GM03348 (cell line): ENCODE data around the gene CERS4.
"Not testable (repeated sequence)": the region's sequence is repeated elsewhere in the genome, so short reads cannot be mapped to it uniquely, and the experiment has no call there.

ENCODE experiments used
- DNase-seq: peaks from one replicate; pipeline ENCODE4 v3.0.0; 2012; ENCODE audit warnings: low spot score

CERS4 gene, protein sequence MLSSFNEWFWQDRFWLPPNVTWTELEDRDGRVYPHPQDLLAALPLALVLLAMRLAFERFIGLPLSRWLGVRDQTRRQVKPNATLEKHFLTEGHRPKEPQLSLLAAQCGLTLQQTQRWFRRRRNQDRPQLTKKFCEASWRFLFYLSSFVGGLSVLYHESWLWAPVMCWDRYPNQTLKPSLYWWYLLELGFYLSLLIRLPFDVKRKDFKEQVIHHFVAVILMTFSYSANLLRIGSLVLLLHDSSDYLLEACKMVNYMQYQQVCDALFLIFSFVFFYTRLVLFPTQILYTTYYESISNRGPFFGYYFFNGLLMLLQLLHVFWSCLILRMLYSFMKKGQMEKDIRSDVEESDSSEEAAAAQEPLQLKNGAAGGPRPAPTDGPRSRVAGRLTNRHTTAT

DNA sequence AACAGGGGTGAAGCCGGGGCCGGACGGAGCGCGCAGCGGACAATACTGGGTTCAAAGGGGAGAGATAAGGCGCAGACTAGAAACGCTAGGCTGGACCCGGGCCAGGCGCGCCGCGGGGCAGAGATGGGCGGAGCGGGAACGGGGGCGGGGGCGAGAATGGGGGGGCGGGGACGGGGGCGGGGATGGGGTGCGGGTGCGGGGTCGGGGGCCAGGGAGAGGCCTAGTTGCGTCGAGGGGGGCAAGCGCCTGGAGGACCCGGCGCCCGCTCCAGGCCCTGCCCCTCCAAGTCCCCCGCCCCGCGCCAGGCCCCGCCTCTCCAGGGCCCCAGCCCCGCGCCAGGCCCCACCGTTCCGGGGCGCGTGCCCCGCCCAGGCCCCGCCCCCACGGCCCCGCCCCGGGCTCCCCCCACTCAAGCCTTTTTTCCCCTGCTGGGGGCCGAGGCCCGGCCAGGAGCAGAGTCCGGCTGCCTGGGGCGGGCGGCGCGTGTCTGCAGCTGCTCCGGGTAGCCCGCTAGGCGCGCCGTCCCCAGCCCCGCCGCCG is at the start of gene CERS4:
CERS4 (plus strand) TSS at position 449 of the 540 bp plus-strand sequence. CDS start 41,707 bp downstream, outside the sequence.
- DNase-seq: peak; percentile 41

DNA sequence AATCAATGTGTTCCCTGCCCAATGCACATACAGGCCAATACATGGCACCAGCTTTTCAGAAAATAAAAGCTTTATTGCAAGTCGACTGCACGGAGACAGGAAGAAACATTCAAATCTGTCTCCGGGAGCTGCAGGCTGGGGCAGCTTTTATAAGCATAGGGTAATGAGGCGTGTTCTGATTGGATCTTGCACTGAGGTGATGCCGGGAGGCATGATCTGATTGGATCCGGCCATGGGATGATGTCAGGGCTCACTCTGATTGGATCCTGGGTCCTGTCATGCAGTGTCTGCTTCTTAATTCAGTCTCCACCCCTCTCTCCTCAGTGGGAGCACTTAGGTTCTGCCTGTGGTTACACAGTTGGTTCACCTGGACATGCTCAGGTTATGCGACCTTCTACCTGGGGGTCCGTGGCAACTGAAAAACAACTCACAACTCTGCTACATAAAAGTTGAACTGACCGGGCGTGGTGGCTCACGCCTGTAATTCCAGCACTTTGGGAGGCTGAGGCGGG is 48.0 kb upstream of the CERS4 start:
- no peak for DNase-seq

DNA sequence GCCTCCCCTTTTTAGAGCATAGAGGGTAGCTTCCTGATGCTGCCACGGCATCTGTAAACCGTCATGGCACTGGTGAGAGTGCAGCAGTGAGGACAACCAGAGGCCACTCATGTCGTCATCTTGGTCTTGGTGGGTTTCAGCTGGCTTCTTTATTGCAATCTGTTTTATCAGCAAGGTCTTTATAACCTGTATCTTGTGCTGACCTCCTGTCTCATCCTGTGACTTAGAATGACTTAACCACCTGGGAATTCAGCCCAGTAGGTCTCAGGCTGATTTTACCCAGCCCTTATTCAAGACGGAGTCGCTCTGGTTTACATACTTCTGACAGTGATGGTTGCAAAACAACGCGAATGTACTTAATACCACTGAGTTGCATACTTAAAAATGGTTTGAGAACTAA is 45.4 kb upstream of the CERS4 start:
- DNase-seq: no peak

DNA sequence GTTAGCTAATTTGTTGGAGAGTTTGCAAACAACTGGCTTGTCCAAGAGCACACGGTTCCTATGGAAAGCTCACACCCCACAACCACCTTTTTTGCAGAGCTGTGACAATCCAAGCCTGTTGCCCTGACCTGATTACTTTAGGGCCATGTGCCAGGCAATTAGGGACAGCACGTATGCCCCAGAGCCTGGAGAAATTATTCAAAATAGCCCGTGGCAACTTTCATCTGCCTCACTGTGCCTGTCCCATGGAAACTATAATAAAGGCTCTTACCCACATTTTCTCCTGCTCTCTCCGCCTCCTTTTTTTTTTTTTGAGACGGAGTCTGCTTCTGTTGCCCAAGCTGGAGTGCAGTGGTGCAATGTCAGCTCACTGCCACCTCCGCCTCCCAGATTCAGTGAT is 41.2 kb upstream of the CERS4 start:
- no peak for DNase-seq

DNA sequence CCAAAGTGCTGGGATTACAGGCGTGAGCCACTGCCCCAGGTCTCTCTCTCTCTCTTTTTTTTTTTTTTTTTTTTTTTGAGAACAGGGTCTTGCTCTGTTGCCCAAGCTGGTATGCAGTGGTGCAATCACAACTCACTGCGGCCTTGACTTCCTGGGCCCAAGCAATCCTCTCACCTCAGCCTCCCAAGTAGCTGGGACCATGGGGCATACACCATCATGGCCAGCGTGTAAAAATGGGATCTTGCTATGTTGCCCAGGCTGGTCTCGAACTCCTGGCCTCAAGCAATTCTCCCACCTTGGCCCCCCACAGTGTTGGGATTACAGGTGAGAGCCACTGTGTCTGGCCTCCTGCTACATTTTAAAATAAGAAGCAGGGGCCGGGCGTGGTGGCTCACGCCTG is 40.6 kb upstream of the CERS4 start:
- no peak for DNase-seq

DNA sequence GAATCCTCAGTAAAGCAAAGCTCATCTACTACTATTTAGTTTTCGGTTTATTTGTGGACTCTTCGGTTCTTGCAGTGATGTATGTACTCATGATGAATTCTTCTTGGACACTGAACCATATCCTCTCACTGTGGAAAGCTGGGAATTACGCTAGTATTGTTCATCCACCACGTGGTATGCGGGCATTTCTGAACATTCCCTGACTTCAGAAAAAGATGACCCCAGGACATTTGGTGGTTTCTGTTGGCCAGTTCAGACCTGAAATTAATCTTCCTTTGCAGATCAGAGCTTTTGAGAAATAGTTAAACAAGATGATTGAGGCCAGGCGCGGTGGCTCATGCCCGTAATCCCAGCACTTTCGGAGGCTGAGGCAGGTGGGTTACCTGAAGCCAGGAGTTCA is 34.5 kb upstream of the CERS4 start:
- DNase-seq: no peak

DNA sequence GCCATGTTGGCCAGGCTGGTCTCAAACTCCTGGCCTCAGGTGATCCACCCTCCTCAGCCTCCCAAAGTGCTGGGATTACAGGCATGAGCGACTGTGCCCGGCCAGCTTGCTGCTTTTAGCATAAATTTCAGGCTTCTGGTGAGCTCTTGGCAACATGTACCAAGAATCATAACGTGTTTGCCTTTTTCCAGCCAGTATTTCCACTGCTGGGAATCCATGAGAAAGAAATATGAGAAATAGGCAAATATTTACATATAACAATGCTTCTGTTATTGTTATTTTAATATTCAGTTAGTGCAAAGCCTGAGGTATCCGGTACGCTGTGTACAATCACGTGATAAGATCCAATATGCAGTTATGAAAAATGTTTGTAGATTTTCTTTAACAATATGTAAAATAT is 29.2 kb upstream of the CERS4 start:
- no peak for DNase-seq

DNA sequence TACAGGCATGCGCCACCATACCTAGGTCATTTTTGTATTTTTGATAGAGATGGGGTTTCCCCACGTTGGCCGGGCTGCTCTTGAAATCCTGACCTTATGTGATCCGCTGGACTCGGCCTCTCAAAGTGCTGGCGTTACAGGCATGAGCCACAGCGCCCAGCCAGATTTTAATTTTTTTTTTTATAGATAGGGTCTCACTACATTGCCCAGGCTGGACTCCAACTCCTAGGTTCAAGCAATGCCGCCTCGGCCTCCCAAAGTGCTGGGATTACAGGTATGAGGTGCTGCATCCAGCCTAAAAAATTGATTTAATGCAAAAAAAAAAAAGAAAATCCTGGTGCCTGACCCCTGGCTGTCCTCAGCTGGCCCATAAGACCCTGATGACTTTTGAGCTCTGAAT is 24.9 kb upstream of the CERS4 start:
- DNase-seq: no peak

DNA sequence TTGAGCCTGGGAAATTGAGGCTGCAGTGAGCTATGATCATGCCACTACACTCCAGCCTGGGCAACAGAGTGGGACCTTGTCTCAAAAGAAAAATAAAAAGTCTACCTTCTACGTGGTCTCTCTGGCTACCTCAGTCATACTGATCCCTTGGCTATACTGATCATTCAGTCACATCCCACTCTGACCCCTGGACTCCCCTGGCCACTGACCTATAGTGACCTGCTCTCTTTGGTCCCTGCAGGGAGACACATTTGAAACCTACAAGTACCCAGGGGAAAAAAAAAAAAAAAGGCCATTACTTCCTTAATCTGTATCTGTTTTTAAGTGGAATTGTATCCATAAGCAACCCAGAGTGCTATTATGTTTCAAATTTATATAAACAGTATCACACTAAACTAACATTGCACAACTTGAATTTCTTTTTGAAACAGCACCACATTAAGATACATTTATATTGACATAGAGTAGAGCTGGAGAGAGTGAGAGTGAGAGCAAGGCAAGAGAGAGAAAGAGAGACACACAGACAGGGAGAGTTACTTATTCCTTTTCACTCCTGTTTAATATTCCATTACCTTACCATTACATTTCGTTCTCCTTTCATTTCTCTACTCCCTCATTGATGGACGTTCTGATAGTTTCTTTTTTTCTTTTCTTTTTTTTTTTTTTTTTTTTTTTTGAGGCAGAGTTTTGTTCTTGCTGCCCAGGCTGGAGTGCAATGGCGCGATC is 23.7 kb upstream of the CERS4 start:
- no peak for DNase-seq

DNA sequence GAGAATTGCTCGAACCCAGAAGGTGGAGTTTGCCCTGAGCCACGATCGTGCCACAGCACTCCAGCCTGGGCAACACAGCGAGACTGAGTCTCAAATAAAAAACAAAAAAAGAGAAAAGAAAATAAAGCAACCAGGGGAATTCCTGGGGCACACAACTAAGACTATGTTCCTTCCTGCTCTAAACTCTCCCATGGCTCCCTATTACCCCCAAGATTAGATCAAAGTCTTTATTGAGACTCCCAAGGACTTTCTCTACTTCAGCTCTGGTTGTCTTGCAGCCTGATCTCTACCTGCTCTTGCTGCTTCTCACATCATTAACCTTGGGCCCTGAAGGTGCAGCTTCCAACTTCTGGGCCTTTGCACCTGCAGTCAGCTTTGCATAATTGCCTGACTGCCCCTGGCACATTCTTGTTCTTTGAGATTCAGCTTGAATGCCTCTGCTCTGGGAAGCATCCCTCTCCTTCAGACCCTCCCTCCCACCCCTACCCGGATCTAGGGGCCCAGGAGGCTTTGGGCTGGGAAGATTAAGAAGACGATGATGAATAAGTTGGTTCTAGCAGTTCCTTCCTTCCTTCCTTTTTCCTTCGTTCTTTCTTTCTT is 16.8 kb upstream of the CERS4 start:
- no peak for DNase-seq

DNA sequence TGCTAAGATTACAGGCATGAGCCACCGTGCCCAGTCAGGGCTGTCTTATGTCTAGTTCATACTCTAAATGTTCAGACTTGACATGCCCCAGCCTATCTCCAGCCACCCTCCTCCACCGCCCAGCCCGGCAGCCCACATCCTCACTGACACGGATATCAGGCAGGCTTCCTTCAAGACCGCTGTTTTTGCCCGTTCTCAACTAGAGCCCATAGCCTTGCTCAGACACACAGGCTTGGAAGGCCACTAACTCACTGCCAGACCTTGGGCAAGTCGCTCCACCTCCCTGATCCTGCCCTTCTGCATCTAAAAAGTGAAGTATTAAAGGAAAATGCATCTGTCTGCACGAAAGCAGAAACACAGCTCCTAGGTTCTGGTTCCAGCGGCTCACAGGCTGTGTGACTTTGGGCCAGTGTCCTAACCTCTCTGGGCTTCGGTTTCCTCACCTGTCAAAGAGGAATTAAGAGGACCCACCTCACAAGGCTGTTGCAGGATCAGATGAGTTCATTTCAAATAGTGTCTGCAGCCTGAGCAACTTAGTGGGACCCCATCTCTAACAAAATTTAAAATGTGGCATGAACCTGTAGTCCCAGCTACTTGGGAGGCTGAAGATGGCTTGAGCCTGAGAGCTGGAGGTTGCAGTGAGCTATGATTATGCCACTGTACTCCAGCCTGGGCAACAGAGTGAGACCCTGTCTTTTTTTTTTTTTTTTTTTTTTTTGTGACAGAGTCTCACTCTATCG is 14.5 kb upstream of the CERS4 start:
- DNase-seq: no peak

DNA sequence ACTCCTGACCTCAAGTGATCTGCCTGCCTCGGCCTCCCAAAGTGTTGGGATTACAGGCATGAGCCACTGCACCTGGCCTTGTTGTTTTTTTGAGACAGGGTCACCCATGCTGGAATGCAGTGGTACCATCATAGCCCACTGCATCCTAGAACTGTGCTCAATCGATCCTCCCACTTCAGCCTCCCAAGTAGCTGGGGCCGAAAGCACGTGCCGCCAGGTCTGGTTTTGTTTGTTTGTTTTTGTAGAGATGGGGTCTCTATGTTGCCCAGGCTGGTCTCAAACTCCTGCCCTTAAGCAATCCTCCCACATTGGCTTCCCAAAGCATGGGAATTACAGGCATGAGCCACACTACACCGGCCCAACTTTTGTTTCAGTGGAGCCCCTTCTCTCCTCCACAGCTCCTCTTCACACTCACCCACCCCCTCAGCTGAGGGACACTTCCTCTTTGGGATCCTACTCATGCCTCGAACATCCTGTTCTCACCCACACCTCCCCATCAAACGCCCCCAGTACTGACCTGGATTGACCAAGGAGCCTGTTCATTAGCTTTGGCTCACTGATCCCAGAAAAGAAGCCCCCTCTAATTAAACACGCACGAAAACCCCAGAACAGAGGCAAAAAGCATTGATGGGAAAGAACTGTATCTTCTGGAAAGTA is 12.8 kb upstream of the CERS4 start:
- DNase-seq: no peak

DNA sequence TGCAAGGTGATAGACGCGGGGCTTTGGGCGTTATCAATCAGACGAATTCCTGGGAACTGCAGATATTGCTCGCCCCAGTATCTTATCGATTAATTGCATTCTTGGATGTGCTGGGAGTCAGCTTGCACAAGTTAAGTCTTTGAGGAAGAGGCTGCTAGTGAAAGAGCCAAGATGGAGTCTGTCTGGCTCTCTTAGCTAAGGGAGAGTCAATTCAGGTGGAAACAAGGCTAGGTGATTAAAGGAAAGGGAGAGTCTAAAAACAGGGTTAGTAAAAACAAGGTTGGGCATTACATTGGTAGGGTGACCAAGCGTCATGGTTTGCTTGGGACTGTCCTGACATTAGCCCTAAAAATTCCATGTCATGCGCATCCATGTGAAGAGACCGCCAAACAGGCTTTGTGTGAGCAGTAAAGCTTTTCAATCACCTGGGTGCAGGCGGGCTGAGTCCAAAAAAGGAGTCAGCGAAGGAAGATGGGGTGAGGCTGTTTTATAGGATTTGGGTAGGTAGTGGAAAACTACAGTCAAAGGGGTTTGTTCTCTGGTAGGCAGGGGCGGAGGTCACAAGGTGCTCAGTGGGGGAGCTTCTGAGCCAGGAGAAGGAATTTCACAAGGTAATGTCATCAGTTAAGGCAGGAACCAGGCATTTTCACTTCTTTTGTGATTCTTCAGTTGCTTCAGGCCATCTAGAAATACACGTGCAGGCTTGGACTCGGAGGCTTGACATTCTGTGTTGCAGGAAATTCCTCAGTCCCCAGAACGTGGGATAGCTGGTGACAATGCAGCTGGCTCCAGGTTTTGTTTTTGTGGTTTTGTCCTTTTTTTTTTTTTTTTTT is 5.7 kb upstream of the CERS4 start:
- not testable (repeated sequence) for DNase-seq

DNA sequence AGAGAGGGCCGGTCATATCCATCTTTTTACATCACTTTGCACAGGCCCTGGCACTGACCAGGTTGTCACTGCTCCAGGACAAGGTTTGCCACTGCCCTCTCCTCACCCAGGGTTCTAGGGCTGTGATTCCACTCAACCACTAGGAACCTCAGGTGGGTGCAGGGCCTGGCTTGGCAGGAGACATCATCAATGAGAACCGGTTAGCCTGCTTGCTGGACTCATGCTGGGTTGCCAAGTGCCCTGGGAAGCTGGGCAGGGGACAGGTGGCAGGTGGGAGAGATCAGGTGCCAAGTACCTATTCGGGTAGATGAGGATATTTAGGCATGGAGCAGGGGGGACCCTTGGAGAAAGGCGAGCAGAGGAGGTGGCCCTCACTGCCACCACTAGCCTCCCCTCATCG is 4.2 kb upstream of the CERS4 start:
- DNase-seq: no peak

DNA sequence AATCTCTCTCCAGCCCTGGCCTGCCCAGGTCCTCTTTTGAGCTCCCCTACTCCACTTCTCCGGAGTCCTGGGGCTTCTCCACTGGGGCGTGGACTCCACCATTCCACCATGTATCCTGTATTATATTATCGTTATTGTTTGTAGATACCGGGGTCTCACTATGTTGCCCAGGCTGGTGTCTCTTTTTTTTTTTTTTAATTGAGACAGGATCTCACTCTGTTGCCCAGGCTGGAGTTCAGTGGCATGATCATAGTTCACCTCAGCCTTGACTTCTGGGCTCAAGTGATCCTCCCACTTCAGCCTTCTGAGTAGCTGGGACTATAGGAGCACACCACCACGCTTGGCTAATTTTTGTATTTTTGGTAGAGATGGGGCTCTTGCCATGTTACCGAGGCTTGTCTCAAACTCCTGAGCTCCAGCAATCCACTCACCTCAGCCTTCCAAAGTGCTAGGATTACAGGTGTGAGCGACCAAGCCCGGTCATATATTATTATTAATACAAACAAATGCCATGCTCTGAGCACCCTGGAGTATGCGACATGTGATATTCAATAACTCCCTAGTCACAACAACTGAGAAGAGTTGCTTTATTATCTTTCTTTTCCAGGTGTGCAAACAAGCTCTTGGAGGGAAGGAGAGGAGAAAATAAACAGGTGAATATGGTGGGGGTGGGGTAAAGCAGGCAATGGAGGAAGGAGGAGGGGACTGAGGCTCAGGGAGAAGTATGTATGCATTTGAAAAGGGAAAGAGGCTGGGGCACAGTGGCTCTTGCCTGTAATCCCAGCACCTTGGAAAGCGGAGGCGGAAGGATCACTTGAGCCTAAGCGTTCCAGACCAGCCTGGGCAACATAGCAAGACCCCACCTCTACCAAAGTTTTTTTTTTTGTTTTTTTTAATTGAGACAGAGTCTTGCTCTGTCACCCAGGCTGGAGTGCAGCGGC is 2.8 kb upstream of the CERS4 start:
- DNase-seq: peak; percentile 1

DNA sequence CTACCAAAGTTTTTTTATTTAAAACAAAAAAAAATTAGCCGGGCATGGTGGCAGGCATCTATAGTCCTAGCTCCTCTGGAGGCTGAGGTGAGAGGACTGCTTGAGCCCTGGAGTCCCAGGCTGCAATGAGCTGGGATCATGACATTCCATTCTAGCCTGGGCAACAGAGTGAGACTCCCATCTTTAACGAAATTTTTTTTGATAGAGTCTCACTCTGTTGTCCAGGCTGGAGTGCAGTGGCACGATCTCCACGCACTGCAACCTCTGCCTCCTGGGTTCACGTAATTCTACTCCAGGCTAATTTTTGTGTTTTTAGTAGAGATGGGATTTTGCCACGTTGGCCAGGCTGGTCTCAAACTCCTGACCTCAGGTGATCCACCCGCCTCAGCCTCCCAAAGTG is 1.8 kb upstream of the CERS4 start:
- DNase-seq: not testable (repeated sequence)

DNA sequence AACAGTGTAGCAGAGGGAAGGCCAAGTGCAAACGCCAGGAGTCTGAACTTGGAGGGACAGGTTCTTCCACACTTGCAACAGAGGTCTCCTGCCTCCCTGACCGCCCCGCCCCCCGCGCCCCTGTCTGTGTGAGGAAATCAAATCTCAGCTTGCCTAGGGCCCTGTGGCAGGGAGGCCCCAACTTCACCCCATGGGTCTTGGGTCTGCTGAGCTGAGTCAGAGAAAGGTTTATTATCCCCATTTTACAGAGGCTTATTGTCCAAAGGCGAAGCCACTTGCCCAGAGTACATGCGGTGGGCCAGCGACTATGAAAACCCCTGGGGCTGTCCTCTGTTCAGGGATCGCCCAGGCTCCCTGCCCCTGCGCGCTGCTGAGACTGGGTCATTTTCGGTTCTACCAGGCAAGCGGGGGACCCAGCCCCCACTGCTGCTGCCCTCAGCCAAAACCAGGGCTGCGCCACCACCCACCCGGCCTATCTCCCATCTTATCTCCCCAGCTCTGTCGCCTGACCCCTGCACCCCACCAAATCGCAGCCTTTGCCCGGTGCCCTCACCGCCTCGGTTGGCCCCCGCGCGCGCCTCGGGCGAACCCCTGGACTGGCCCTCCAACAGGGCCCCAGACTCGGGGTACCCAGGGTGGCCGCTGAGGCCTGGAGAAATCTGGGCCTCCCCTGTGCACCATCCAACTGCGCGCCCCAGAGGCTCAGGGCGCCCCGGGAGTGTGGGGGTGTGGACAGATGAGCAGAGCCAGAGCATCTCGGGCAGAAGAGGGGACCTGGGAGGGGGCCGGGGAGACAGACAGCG is 850 bp upstream of the CERS4 start:
- peak; percentile 5 for DNase-seq
